GM12878 (cell line): ENCODE results near the gene RPS6KA2. TPM values are rescaled to one million over a fixed set of nuclear protein-coding genes. Genes with fewer than 3 reads are reported as not detected.

Experiments
- ATAC-seq: fragments of 200-7000 bp; cut with Tn5 transposase; 3 replicates; pipeline ENCODE4 v1.9.1; 2020; ENCODE audit warnings: mild to moderate bottlenecking, moderate library complexity
- BruUV-seq: library from RNA; stranded (reverse); fragments of 400-500 nt; replicated peaks from 2 replicates; lab custom pipeline; 2021; lab: Mats Ljungman, UMichigan
- CTCF ChIA-PET: fragments of 300-600 bp; sonication (Branson Sonifier 250); formaldehyde crosslinking; extraction: SDS; loops from one replicate; lab custom pipeline; 2021; ENCODE audit warnings: inconsistent platforms; lab: Yijun Ruan, JAX
- POLR2A ChIA-PET: fragments of 350-600 bp; formaldehyde crosslinking; extraction: SDS; loops from one replicate; lab custom pipeline; 2021; ENCODE audit warnings: inconsistent platforms; lab: Charles Lee
- RAD21 ChIA-PET: fragments of 300-600 bp; sonication (Branson Sonifier 250); formaldehyde crosslinking; loops from one replicate; lab custom pipeline; 2023; ENCODE audit warnings: antibody characterized with exemption; ENCODE audit not compliant: unreplicated experiment; lab: Charles Lee
- SMC1A ChIA-PET: fragments of 300-600 bp; sonication (Branson Sonifier 250); formaldehyde crosslinking; loops from one replicate; lab custom pipeline; 2023; ENCODE audit not compliant: unreplicated experiment, uncharacterized antibody; lab: Charles Lee
- DNase-seq: peaks from one replicate; pipeline ENCODE4 v3.0.0-alpha.2; 2011; ENCODE audit warnings: low read depth, low spot score
- FAIRE-seq: peaks from 3 replicates; lab custom pipeline; 2011; peaks lifted over from hg19 to GRCh38; lab: Jason Lieb, UNC
- H2AFZ ChIP-seq: 2 replicates; pipeline ENCODE4 v1.6.0; 2011; ENCODE audit warnings: low read depth, low read length, control low read depth; ENCODE audit not compliant: control insufficient read depth
- H3K27ac ChIP-seq: 2 replicates; pipeline ENCODE4 v1.5.1; 2011; ENCODE audit warnings: control low read depth; ENCODE audit not compliant: control insufficient read depth, insufficient read depth
- H3K27me3 ChIP-seq, 2 experiments: replicated peaks in 1 of 2; 2 replicates each; pipeline versions ENCODE4 v1.6.0 to v1.6.1; 2011; ENCODE audit warnings: low read length in 1 of 2; ENCODE audit not compliant: control insufficient read depth in 2 of 2, insufficient read depth in 2 of 2
- H3K36me3 ChIP-seq, 2 experiments: 2 replicates each; pipeline ENCODE4 v1.5.1; 2011; ENCODE audit warnings: low read length in 1 of 2; ENCODE audit not compliant: control insufficient read depth in 2 of 2, insufficient read depth in 2 of 2
- H3K4me1 ChIP-seq: 2 replicates; pipeline ENCODE4 v1.6.1; 2011; ENCODE audit warnings: mild to moderate bottlenecking, low read length, moderate library complexity, mixed read lengths; ENCODE audit not compliant: control insufficient read depth, insufficient read depth
- H3K4me2 ChIP-seq: 2 replicates; pipeline ENCODE4 v1.6.0; 2011; ENCODE audit warnings: control low read depth; ENCODE audit not compliant: control insufficient read depth, insufficient read depth
- H3K4me3 ChIP-seq: fragments of 200-600 bp; sonication (generic); 2 replicates; pipeline ENCODE4 v1.5.1; 2016
- H3K79me2 ChIP-seq: 2 replicates; pipeline ENCODE4 v1.6.0; 2011; ENCODE audit warnings: low read length; ENCODE audit not compliant: control insufficient read depth, insufficient read depth
- H3K9ac ChIP-seq: 2 replicates; pipeline ENCODE4 v1.8.0; 2011; ENCODE audit warnings: low read length, control low read depth, mixed read lengths; ENCODE audit not compliant: control insufficient read depth, insufficient read depth
- H3K9me3 ChIP-seq: replicated peaks from 3 replicates; pipeline ENCODE4 v1.5.1; 2011; ENCODE audit warnings: mild to moderate bottlenecking, low read length; ENCODE audit not compliant: control insufficient read depth, insufficient read depth
- H4K20me1 ChIP-seq: 2 replicates; pipeline ENCODE4 v1.6.0; 2011; ENCODE audit not compliant: control insufficient read depth, insufficient read depth
- BHLHE40 ChIP-seq, 2 experiments: fragments of 450-650 bp in 1 of 2; IDR thresholded peaks; 2 replicates each; pipeline ENCODE4 v1.6.1; 2011 to 2017; ENCODE audit warnings: low read depth in 2 of 2, borderline replicate concordance in 1 of 2, improper control_type of control experiment in 1 of 2, low read length in 1 of 2, mild to moderate bottlenecking in 1 of 2
- CBX3 ChIP-seq: fragments of 200-600 bp; sonication (generic); IDR thresholded peaks from 2 replicates; pipeline ENCODE4 v1.6.1; 2016; ENCODE audit warnings: low read depth, borderline replicate concordance
- CBX5 ChIP-seq: sonication (generic); IDR thresholded peaks from 2 replicates; pipeline ENCODE4 v1.6.1; 2016; ENCODE audit warnings: low read depth, moderate library complexity, mild to moderate bottlenecking, inconsistent platforms
- HDAC2 ChIP-seq: fragments of 200-600 bp; sonication (generic); IDR thresholded peaks from 2 replicates; pipeline ENCODE4 v1.6.1; 2017
- HDGF ChIP-seq: fragments of 450-650 bp; IDR thresholded peaks from 2 replicates; pipeline ENCODE4 v1.6.1; 2016; ENCODE audit warnings: antibody characterized with exemption
- IKZF1 ChIP-seq: fragments of 450-650 bp; conservative IDR thresholded peaks from 2 replicates; pipeline ENCODE4 v1.6.1; 2017; ENCODE audit warnings: antibody characterized with exemption, mild to moderate bottlenecking
- RAD21 ChIP-seq: IDR thresholded peaks from 2 replicates; pipeline ENCODE4 v1.6.1; 2011; ENCODE audit warnings: mild to moderate bottlenecking, low read depth, low read length, moderate library complexity; ENCODE audit not compliant: insufficient read depth
- RB1 ChIP-seq: fragments of 450-650 bp; formaldehyde crosslinking; IDR thresholded peaks from 2 replicates; pipeline ENCODE4 v1.6.1; 2017; ENCODE audit warnings: mild to moderate bottlenecking, borderline replicate concordance
- SMAD5 ChIP-seq: IDR thresholded peaks from 2 replicates; pipeline ENCODE4 v1.6.1; 2016; ENCODE audit warnings: antibody characterized with exemption, low read depth
- WGBS: methylation state at CpG from one replicate; pipeline ENCODE4 v1.1.6; 2016; ENCODE audit warnings: low lambda C conversion rate; ENCODE audit not compliant: insufficient replicate concordance, insufficient coverage; ENCODE audit errors: missing lambda C conversion rate; 5-methylcytosine and 5-hydroxymethylcytosine counted together
- in situ Hi-C: fragments of 300-500 bp; cut with MboI; formaldehyde crosslinking; loops from 9 replicates; pipeline ENCODE4 v1.14.3; 2018; ENCODE audit warnings: mixed read lengths
- intact Hi-C: fragments of 100-400 bp; cut with micrococcal nuclease; formaldehyde crosslinking; loops from one replicate; pipeline ENCODE4 v1.14.2; 2022; ENCODE audit not compliant: unreplicated experiment
- polyA plus RNA-seq, 11 experiments: library from polyadenylated mRNA; depleted of rRNA in 4 of 11; unstranded in 6 of 11; stranded (reverse) in 5 of 11; fragments of >200 nt; fragmentation: Nextera tagmentation in 4 of 11; fragmentation: Illumina TruSeq in 1 of 11; extraction: Ambion mirVana in 4 of 11; extraction: Trizol in 1 of 11; gene quantifications; 1 replicate in 1 of 11; 2 replicates in 10 of 11; pipeline versions ENCODE4 v1.2.1 to v1.2.3, GENCODE V29; 2011 to 2016; ENCODE audit warnings: inconsistent platforms in 2 of 11, missing spikeins in 2 of 11, low read depth in 1 of 11
- total RNA-seq, 4 experiments: library from RNA; depleted of rRNA in 3 of 4; stranded (reverse); fragments of >200 nt in 3 of 4; fragmentation: Illumina TruSeq in 1 of 4; extraction: Trizol in 1 of 4; gene quantifications; 2 replicates each; pipeline versions ENCODE4 v1.2.1 to v1.2.3, GENCODE V29; 2013 to 2021
- TF ChIP-seq, protein P1 (sequence below), 3 experiments: IDR thresholded peaks in 2 of 3; conservative IDR thresholded peaks in 1 of 3; 2 replicates each; pipeline ENCODE4 v1.5.1; 2011; ENCODE audit warnings: low read depth in 3 of 3, low read length in 3 of 3, mild to moderate bottlenecking in 3 of 3, control low read depth in 2 of 3, moderate library complexity in 2 of 3, inconsistent platforms in 1 of 3, mixed read lengths in 1 of 3; ENCODE audit not compliant: control insufficient read depth in 2 of 3, insufficient read depth in 1 of 3; ENCODE audit errors: extremely low read depth in 1 of 3
- TF ChIP-seq, protein P2 (sequence below): IDR thresholded peaks from 2 replicates; pipeline ENCODE4 v1.6.1; 2012; ENCODE audit warnings: low read depth, low read length, improper control_type of control experiment
- TF ChIP-seq, protein P3 (sequence below): fragments of 150-350 bp; IDR thresholded peaks from 2 replicates; pipeline ENCODE4 v1.6.1; 2014; ENCODE audit warnings: mild to moderate bottlenecking, low read depth, low read length

RPS6KA2 gene
- total and polyA plus RNA-seq, 10 of the 15 experiments (the other 5 are each of a cell fraction or from before 2014, with no cell fraction given), result 0.02 to 1.0 (median 0.22) TPM; not detected in 1

DNA sequence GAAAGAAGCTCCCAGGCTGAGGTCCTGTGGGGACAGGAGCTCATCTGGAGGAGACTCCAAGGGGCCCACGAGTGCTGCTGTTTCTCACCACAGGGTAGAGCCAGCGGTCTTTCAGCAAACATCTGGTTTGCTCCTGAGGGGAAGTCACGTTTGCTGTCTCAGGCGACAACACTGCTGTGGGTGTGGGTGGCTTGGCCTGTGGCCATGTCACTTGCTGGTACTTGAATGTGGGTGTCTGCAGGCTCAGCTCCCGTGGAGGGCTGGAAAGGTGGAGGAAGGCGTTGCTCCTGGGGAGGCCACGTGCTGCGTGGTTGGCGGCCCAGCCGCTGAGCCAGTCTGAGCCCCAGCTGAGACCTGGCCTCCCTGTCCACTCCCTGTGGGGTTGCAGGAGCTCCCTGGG lies 191.5 kb downstream of the RPS6KA2 start:
- no peaks in the 10 kb centered on the region for H3K4me1 ChIP-seq
- no peaks in the 10 kb centered on the region for H4K20me1 ChIP-seq
- no peak overlapping the region for H3K4me3 ChIP-seq
- H3K36me3 ChIP-seq, result no peaks in the 10 kb centered on the region
- TF ChIP-seq HDGF (no peak), IKZF1 (no peak), RAD21 (peak; percentile 23; the same call in 1 of the 2 replicates), BHLHE40 (IDR thresholded peaks at IDR 0.05; ENCODE audit: borderline replicate concordance in 1 of 2, low read depth in 2 of 2, low read length in 1 of 2) (peak; percentile 56 to 62; a peak in 3 of 4 replicates), HDAC2 (no peak), CBX5 (no peak), RB1 (no peak), SMAD5 (no peak), CBX3 (no peak)
- TF ChIP-seq, protein P1, sequence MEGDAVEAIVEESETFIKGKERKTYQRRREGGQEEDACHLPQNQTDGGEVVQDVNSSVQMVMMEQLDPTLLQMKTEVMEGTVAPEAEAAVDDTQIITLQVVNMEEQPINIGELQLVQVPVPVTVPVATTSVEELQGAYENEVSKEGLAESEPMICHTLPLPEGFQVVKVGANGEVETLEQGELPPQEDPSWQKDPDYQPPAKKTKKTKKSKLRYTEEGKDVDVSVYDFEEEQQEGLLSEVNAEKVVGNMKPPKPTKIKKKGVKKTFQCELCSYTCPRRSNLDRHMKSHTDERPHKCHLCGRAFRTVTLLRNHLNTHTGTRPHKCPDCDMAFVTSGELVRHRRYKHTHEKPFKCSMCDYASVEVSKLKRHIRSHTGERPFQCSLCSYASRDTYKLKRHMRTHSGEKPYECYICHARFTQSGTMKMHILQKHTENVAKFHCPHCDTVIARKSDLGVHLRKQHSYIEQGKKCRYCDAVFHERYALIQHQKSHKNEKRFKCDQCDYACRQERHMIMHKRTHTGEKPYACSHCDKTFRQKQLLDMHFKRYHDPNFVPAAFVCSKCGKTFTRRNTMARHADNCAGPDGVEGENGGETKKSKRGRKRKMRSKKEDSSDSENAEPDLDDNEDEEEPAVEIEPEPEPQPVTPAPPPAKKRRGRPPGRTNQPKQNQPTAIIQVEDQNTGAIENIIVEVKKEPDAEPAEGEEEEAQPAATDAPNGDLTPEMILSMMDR (IDR thresholded peaks at IDR 0.05 in 2 of 3, conservative IDR thresholded peaks at IDR 0.05 in 1 of 3; ENCODE audit: control insufficient read depth in 2 of 3, extremely low read depth in 1 of 3, insufficient read depth in 1 of 3, low read depth in 3 of 3, low read length in 3 of 3), result peak in 1 of 3 experiments; percentile 25; a peak in 1 of 6 replicates
- TF ChIP-seq, protein P2, sequence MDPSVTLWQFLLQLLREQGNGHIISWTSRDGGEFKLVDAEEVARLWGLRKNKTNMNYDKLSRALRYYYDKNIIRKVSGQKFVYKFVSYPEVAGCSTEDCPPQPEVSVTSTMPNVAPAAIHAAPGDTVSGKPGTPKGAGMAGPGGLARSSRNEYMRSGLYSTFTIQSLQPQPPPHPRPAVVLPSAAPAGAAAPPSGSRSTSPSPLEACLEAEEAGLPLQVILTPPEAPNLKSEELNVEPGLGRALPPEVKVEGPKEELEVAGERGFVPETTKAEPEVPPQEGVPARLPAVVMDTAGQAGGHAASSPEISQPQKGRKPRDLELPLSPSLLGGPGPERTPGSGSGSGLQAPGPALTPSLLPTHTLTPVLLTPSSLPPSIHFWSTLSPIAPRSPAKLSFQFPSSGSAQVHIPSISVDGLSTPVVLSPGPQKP, result no peak
- TF ChIP-seq, protein P3, sequence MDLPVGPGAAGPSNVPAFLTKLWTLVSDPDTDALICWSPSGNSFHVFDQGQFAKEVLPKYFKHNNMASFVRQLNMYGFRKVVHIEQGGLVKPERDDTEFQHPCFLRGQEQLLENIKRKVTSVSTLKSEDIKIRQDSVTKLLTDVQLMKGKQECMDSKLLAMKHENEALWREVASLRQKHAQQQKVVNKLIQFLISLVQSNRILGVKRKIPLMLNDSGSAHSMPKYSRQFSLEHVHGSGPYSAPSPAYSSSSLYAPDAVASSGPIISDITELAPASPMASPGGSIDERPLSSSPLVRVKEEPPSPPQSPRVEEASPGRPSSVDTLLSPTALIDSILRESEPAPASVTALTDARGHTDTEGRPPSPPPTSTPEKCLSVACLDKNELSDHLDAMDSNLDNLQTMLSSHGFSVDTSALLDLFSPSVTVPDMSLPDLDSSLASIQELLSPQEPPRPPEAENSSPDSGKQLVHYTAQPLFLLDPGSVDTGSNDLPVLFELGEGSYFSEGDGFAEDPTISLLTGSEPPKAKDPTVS, result no peak
- H3K27ac ChIP-seq, result no peak overlapping the region
- SMC1A ChIA-PET, result no interaction called here
- no peak overlapping the region for H2AFZ ChIP-seq
- CTCF ChIA-PET, result interaction anchor here (0.8 kb wide), 1 partner anchor 122 kb away, joined by 3 read pairs; no protein-coding TSS in a partner anchor
- H3K4me2 ChIP-seq, result no peak overlapping the region
- ATAC-seq (no peak), FAIRE-seq (no peak), DNase-seq (no peak)
- POLR2A ChIA-PET, result no interaction called here
- no peak overlapping the region for H3K9ac ChIP-seq
- no TSS peak for BruUV-seq
- intact Hi-C loops (no loop called here), in situ Hi-C loops (no loop called here)
- H3K27me3 ChIP-seq, result no peaks in the 10 kb centered on the region
- no peaks in the 10 kb centered on the region for H3K9me3 ChIP-seq
- RAD21 ChIA-PET, result no interaction called here
- WGBS, result 6% methylated on average over 10 of the region's 10 CpGs
- no peaks in the 10 kb centered on the region for H3K79me2 ChIP-seq
